VCaP (cell line): Measurements from ENCODE around the gene SERPINA1.
"Not testable (repeated sequence)": the region's sequence is repeated elsewhere in the genome, so short reads cannot be mapped to it uniquely, and the experiment has no call there.

Experiments used
- H3K27ac ChIP-seq: fragments of 450-650 bp; 2 replicates; pipeline ENCODE4 v1.5.1; 2017
- CTCF ChIP-seq: fragments of 450-650 bp; conservative IDR thresholded peaks from 2 replicates; pipeline ENCODE4 v1.5.1; 2017; ENCODE audit warnings: mild to moderate bottlenecking, moderate library complexity

Gene SERPINA1

GRCh38 chr14:94388384-94389103, at the start of gene SERPINA1:
Gene SERPINA1 (minus strand): TSS chr14:94388602. CDS start chr14:94383237, 5,365 bp downstream.
- H3K27ac ChIP-seq = no peak within 1 kb of the TSS; the same call in 1 of the 2 replicates

GRCh38 chr14:94428610-94429009, 40.2 kb upstream of the SERPINA1 start:
- no peak for TF ChIP-seq CTCF
- no peak overlapping the region for H3K27ac ChIP-seq

More at GRCh38 chr14:94388384-94389103, at the start of gene SERPINA1:
- TF ChIP-seq CTCF = no peak

DNA sequence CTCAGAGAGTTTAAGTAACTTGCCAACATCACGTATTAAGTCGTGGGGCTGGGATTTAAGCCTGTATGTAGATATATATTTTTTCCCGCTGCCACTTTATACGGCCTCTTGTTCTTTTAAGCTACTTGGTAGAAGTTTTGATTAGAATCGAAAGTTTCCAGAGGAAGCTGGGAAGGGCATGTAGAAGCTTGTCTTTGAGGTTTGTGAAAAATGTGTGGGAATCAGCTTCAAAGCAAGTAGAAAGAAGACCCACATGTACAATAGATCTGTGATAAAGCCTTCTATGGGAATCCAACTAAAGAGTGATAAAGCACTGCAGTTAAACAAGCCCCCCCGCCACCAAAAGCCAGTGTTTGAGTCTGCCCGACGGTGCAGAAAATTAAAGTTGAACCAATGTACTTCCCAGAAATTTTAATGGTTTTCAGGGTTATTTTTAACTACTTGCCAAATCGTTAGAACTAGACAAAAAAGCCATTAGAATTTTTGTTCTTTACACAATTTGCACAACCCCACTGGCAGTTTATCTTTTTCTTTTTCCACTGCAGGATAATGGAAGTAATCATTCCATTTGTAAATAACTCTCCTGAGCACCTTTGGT, 38.7 kb upstream of the SERPINA1 start:
- TF ChIP-seq CTCF = no peak
- H3K27ac ChIP-seq = peak overlapping the region; percentile 57

- no peak for TF ChIP-seq CTCF
- peak overlapping the region; percentile 57 for H3K27ac ChIP-seq
These were observed 38.1 kb upstream of the SERPINA1 start for GRCh38 chr14:94426526-94426925.

GRCh38 chr14:94424371-94424770, 36.0 kb upstream of the SERPINA1 start:
- H3K27ac ChIP-seq = no peak overlapping the region
- no peak for TF ChIP-seq CTCF

DNA sequence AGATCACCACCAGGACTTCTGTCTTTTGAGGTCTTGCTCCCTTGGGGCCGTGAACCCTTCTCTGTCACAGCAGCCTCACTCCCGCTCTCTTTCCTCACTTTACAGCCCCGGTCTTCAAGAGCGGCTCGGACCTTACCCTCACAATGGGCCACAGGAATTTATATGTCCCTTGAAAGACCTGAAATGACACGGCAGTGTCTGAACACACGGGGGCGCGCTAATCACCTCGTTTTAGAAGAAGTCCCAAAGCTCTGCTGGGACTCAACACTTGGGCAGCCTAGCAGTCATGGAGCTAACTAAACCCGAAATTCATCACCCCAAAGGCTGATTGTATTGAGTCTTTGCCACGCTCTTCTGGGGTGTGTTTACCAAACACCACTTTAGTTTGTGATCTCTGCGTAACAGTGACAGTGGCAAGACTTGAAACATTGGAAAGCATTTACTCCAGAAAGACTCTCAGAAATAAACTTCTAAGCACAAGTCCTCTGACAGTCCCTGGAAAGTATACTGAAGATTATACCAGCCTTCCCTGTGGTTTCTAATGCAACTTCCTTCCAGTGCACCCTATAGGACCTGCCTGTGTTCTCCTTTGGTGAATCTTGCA, 35.2 kb upstream of the SERPINA1 start:
- peak; percentile 74 for TF ChIP-seq CTCF
- H3K27ac ChIP-seq = no peak overlapping the region

GRCh38 chr14:94421316-94421715, 32.9 kb upstream of the SERPINA1 start:
- no peak overlapping the region for H3K27ac ChIP-seq
- TF ChIP-seq CTCF = no peak

- not testable (repeated sequence) for H3K27ac ChIP-seq
These were observed 29.2 kb upstream of the SERPINA1 start for GRCh38 chr14:94417497-94418205.
